ENCODE results near the gene FERMT2.

GRCh38 chr14:52937306-52937705 lies 13.5 kb downstream of the FERMT2 start:
- TF ChIP-seq CTCF (IDR thresholded peaks at IDR 0.05) = no peak
- no peak for TF ChIP-seq POLR2A (IDR thresholded peaks at IDR 0.05)
